HepG2 (cell line): ENCODE data around the gene PGC. TPM values are rescaled to one million over a fixed set of nuclear protein-coding genes. Genes with fewer than 3 reads are reported as not detected.

Experiments
- DR1 ChIP-seq: sonication (generic); formaldehyde crosslinking; IDR thresholded peaks from 2 replicates; pipeline ENCODE4 v1.8.0; 2021; ENCODE audit warnings: mild to moderate bottlenecking, missing genetic modification reagents, inconsistent platforms
- HNRNPL ChIP-seq: fragments of 200-400 bp; formaldehyde crosslinking; IDR thresholded peaks from 2 replicates; pipeline ENCODE4 v1.6.1; 2017; ENCODE audit warnings: mild to moderate bottlenecking, low read depth, low read length
- IRX3 ChIP-seq: sonication (generic); formaldehyde crosslinking; IDR thresholded peaks from 2 replicates; pipeline ENCODE4 v1.8.1; 2023; ENCODE audit warnings: mild to moderate bottlenecking, low read depth, missing genetic modification reagents, borderline replicate concordance
- MEIS1 ChIP-seq: sonication (generic); formaldehyde crosslinking; IDR thresholded peaks from 2 replicates; pipeline ENCODE4 v1.9.0; 2021; ENCODE audit warnings: mild to moderate bottlenecking, missing genetic modification reagents, moderate library complexity, borderline replicate concordance
- NAIF1 ChIP-seq: sonication (generic); formaldehyde crosslinking; IDR thresholded peaks from 2 replicates; pipeline ENCODE4 v1.5.0; 2020; ENCODE audit warnings: mild to moderate bottlenecking, missing genetic modification reagents, borderline replicate concordance
- PHF20 ChIP-seq: sonication (generic); formaldehyde crosslinking; IDR thresholded peaks from 2 replicates; pipeline ENCODE4 v1.5.0; 2020; ENCODE audit warnings: mild to moderate bottlenecking, missing genetic modification reagents
- RARG ChIP-seq: sonication (generic); formaldehyde crosslinking; IDR thresholded peaks from 2 replicates; pipeline ENCODE4 v1.4.0; 2020; ENCODE audit warnings: low read depth, mild to moderate bottlenecking, missing genetic modification reagents
- SAFB2 ChIP-seq: sonication (generic); formaldehyde crosslinking; IDR thresholded peaks from 2 replicates; pipeline ENCODE4 v1.5.1; 2020; ENCODE audit warnings: missing genetic modification reagents, low read depth, mild to moderate bottlenecking, borderline replicate concordance
- TMF1 ChIP-seq: sonication (generic); formaldehyde crosslinking; IDR thresholded peaks from 2 replicates; pipeline ENCODE4 v1.8.1; 2022; ENCODE audit warnings: low read depth, missing genetic modification reagents
- ZC3H4 ChIP-seq: sonication (generic); formaldehyde crosslinking; IDR thresholded peaks from 2 replicates; pipeline ENCODE4 v1.4.0; 2020; ENCODE audit warnings: missing genetic modification reagents, borderline replicate concordance
- ZFP36L1 ChIP-seq: sonication (generic); formaldehyde crosslinking; IDR thresholded peaks from 2 replicates; pipeline ENCODE4 v1.8.0; 2022; ENCODE audit warnings: mild to moderate bottlenecking, missing genetic modification reagents, moderate library complexity
- ZNF207 ChIP-seq: fragments of 450-650 bp; IDR thresholded peaks from 2 replicates; pipeline ENCODE4 v1.6.1; 2016; ENCODE audit warnings: antibody characterized with exemption, borderline replicate concordance
- ZNF256 ChIP-seq: sonication (generic); formaldehyde crosslinking; conservative IDR thresholded peaks from 2 replicates; pipeline ENCODE4 v1.4.0; 2020; ENCODE audit warnings: missing genetic modification reagents
- ZNF296 ChIP-seq: sonication (generic); formaldehyde crosslinking; conservative IDR thresholded peaks from 2 replicates; pipeline ENCODE4 v1.5.0; 2020; ENCODE audit warnings: mild to moderate bottlenecking, missing genetic modification reagents
- ZNF724P ChIP-seq: sonication (generic); formaldehyde crosslinking; IDR thresholded peaks from 2 replicates; pipeline ENCODE4 v1.8.0; 2022; ENCODE audit warnings: missing genetic modification reagents, borderline replicate concordance
- ZNF792 ChIP-seq: IDR thresholded peaks from 2 replicates; pipeline ENCODE4 v1.6.1; 2016
- polyA plus RNA-seq, 8 experiments: library from polyadenylated mRNA; depleted of rRNA in 3 of 8; stranded (reverse) in 7 of 8; unstranded in 1 of 8; fragments of >200 nt; fragmentation: Illumina TruSeq in 4 of 8; extraction: Trizol in 4 of 8; gene quantifications; 2 replicates each; pipeline versions ENCODE4 v1.2.1 to v1.2.3, GENCODE V29; 2011 to 2016; ENCODE audit warnings: low read depth in 4 of 8, missing spikeins in 1 of 8, mixed read lengths in 1 of 8; ENCODE audit not compliant: insufficient read depth in 1 of 8
- total RNA-seq, 5 experiments: library from RNA; depleted of rRNA; stranded (reverse); fragments of >200 nt; fragmentation: Illumina TruSeq; extraction: Trizol; gene quantifications; 2 replicates each; pipeline ENCODE4 v1.2.3, GENCODE V29; 2016; ENCODE audit warnings: low read depth in 1 of 5
- TF ChIP-seq, protein P1 (sequence below): sonication (generic); formaldehyde crosslinking; IDR thresholded peaks from 2 replicates; pipeline ENCODE4 v1.4.0; 2020; ENCODE audit warnings: missing genetic modification reagents, borderline replicate concordance
- TF ChIP-seq, protein P2 (sequence below): sonication (generic); formaldehyde crosslinking; IDR thresholded peaks from 2 replicates; pipeline ENCODE4 v1.4.0; 2020; ENCODE audit warnings: missing genetic modification reagents
- TF ChIP-seq, protein P3 (sequence below): sonication (generic); formaldehyde crosslinking; IDR thresholded peaks from 2 replicates; pipeline ENCODE4 v1.4.0; 2020; ENCODE audit warnings: missing genetic modification reagents, borderline replicate concordance
- TF ChIP-seq, protein P4 (sequence below): sonication (generic); formaldehyde crosslinking; IDR thresholded peaks from 2 replicates; pipeline ENCODE4 v1.4.0; 2020; ENCODE audit warnings: low read depth, mild to moderate bottlenecking, missing genetic modification reagents

The PGC gene
- total and polyA plus RNA-seq, 2 of the 13 experiments (the other 11 are each of a cell fraction or from before 2014, with no cell fraction given), result 426 to 502 TPM

DNA sequence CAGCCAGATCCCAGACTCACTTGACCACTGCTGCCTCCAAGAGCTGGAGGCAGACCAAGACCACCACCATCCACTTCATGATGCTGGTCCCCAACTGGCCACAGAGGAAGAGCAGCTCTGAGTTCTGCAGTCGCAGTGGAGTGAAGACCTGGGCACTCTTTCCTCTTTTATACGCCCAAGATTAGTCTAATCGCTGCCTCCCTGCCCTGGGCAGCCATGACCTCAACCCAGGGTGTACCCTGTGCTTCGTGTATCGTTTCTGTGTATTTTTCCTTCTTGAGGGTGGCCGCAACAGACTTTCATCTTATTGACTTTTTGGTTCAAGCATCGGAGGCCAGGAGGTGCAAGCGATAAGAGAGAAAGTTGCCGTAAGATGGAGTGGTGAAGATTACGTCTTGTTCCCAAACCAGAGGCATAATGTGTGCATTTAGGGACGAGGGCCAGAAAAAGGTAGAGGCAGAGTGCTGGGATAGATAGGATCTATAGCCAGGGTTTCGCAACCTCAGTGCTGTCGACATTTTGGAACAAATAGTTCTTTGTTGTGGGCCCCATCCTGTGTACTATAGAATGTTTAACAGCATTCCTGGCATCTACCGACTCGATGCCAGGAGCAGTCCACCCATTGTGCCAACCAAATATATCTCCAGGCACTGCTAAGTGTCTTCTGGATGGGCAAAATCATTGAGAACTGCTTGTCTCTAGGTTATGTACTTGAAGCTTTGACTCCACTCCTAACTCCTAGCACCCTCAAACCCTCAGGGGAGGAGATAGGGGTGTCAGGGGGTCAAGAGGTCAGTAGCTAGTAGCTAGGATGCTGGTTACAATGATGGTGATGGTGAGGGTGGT is at the start of gene PGC (continued):
- TF ChIP-seq, protein P1, sequence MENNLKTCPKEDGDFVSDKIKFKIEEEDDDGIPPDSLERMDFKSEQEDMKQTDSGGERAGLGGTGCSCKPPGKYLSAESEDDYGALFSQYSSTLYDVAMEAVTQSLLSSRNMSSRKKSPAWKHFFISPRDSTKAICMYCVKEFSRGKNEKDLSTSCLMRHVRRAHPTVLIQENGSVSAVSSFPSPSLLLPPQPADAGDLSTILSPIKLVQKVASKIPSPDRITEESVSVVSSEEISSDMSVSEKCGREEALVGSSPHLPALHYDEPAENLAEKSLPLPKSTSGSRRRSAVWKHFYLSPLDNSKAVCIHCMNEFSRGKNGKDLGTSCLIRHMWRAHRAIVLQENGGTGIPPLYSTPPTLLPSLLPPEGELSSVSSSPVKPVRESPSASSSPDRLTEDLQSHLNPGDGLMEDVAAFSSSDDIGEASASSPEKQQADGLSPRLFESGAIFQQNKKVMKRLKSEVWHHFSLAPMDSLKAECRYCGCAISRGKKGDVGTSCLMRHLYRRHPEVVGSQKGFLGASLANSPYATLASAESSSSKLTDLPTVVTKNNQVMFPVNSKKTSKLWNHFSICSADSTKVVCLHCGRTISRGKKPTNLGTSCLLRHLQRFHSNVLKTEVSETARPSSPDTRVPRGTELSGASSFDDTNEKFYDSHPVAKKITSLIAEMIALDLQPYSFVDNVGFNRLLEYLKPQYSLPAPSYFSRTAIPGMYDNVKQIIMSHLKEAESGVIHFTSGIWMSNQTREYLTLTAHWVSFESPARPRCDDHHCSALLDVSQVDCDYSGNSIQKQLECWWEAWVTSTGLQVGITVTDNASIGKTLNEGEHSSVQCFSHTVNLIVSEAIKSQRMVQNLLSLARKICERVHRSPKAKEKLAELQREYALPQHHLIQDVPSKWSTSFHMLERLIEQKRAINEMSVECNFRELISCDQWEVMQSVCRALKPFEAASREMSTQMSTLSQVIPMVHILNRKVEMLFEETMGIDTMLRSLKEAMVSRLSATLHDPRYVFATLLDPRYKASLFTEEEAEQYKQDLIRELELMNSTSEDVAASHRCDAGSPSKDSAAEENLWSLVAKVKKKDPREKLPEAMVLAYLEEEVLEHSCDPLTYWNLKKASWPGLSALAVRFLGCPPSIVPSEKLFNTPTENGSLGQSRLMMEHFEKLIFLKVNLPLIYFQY (CRISPR knock-in tag), result no peak
- TF ChIP-seq TMF1 (CRISPR knock-in tag), result peak; percentile 73; the same call in 1 of the 2 replicates
- TF ChIP-seq ZNF256 (CRISPR knock-in tag), result no peak
- TF ChIP-seq ZNF792 (CRISPR knock-in tag), result peak; percentile 57; the same call in 1 of the 2 replicates
- TF ChIP-seq NAIF1 (CRISPR knock-in tag), result peak; percentile 90; the same call in 1 of the 2 replicates
- 0 out of 2 replicates have a peak, but pooled peaks have one; percentile 65 for TF ChIP-seq ZNF724P (CRISPR knock-in tag)
- no peak for TF ChIP-seq RARG (CRISPR knock-in tag)
- TF ChIP-seq, protein P2, sequence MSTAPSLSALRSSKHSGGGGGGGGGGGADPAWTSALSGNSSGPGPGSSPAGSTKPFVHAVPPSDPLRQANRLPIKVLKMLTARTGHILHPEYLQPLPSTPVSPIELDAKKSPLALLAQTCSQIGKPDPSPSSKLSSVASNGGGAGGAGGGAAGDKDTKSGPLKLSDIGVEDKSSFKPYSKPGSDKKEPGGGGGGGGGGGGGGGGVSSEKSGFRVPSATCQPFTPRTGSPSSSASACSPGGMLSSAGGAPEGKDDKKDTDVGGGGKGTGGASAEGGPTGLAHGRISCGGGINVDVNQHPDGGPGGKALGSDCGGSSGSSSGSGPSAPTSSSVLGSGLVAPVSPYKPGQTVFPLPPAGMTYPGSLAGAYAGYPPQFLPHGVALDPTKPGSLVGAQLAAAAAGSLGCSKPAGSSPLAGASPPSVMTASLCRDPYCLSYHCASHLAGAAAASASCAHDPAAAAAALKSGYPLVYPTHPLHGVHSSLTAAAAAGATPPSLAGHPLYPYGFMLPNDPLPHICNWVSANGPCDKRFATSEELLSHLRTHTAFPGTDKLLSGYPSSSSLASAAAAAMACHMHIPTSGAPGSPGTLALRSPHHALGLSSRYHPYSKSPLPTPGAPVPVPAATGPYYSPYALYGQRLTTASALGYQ (CRISPR knock-in tag), result peak; percentile 96
- TF ChIP-seq IRX3, result 0 out of 2 replicates have a peak, but pooled peaks have one; percentile 70
- TF ChIP-seq ZFP36L1, result no peak
- TF ChIP-seq HNRNPL, result peak; percentile 96
- TF ChIP-seq ZC3H4 (CRISPR knock-in tag), result peak; percentile 79; the same call in 1 of the 2 replicates
- TF ChIP-seq ZNF207, result no peak
- no peak for TF ChIP-seq ZNF296 (CRISPR knock-in tag)
- TF ChIP-seq PHF20 (CRISPR knock-in tag), result 0 out of 2 replicates have a peak, but pooled peaks have one; percentile 11
- TF ChIP-seq MEIS1 (CRISPR knock-in tag), result peak; percentile 70; the same call in 1 of the 2 replicates
- peak; percentile 73; the same call in 1 of the 2 replicates for TF ChIP-seq DR1
- TF ChIP-seq SAFB2 (CRISPR knock-in tag), result no peak
- TF ChIP-seq, protein P3, sequence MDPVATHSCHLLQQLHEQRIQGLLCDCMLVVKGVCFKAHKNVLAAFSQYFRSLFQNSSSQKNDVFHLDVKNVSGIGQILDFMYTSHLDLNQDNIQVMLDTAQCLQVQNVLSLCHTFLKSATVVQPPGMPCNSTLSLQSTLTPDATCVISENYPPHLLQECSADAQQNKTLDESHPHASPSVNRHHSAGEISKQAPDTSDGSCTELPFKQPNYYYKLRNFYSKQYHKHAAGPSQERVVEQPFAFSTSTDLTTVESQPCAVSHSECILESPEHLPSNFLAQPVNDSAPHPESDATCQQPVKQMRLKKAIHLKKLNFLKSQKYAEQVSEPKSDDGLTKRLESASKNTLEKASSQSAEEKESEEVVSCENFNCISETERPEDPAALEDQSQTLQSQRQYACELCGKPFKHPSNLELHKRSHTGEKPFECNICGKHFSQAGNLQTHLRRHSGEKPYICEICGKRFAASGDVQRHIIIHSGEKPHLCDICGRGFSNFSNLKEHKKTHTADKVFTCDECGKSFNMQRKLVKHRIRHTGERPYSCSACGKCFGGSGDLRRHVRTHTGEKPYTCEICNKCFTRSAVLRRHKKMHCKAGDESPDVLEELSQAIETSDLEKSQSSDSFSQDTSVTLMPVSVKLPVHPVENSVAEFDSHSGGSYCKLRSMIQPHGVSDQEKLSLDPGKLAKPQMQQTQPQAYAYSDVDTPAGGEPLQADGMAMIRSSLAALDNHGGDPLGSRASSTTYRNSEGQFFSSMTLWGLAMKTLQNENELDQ, result no peak
- TF ChIP-seq, protein P4, sequence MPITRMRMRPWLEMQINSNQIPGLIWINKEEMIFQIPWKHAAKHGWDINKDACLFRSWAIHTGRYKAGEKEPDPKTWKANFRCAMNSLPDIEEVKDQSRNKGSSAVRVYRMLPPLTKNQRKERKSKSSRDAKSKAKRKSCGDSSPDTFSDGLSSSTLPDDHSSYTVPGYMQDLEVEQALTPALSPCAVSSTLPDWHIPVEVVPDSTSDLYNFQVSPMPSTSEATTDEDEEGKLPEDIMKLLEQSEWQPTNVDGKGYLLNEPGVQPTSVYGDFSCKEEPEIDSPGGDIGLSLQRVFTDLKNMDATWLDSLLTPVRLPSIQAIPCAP (CRISPR knock-in tag), result no peak
